Activated CD8-positive, alpha-beta memory T cell treated with anti-CD3 and anti-CD28 coated beads, Interleukin-2, amount 10 ng/mL, durations not matched to agents 7 days and 5 days (primary cell): ENCODE measurements around the gene USP34. TPM values are rescaled to one million over a fixed set of nuclear protein-coding genes. Genes with fewer than 3 reads are reported as not detected.

Experiments
- ATAC-seq: fragments of 150-1000 bp; cut with Tn5 transposase; one replicate; pipeline ENCODE4 v1.10.0; 2021; ENCODE audit warnings: moderate library complexity
- CTCF ChIA-PET: fragments of 350-600 bp; sonication (Branson Sonifier 250); formaldehyde crosslinking; loops from one replicate; lab custom pipeline; 2021; ENCODE audit warnings: antibody characterized with exemption; lab: Charles Lee
- DNase-seq: peaks from one replicate; pipeline ENCODE4 v3.0.0-alpha.2; 2020
- H3K27ac Mint-ChIP-seq: one replicate; pipeline ENCODE4 v1.8.0; 2021; ENCODE audit warnings: mild to moderate bottlenecking, mixed read lengths
- H3K27me3 Mint-ChIP-seq: one replicate; pipeline ENCODE4 v1.8.0; 2021; ENCODE audit warnings: mixed read lengths
- H3K36me3 Mint-ChIP-seq: one replicate; pipeline ENCODE4 v1.8.0; 2021; ENCODE audit warnings: mild to moderate bottlenecking, mixed read lengths
- H3K4me1 Mint-ChIP-seq: one replicate; pipeline ENCODE4 v1.8.0; 2021; ENCODE audit warnings: mixed read lengths
- H3K4me3 Mint-ChIP-seq: one replicate; pipeline ENCODE4 v1.8.0; 2021; ENCODE audit warnings: mild to moderate bottlenecking, moderate library complexity, mixed read lengths
- H3K9me3 Mint-ChIP-seq: one replicate; pipeline ENCODE4 v1.8.0; 2022; ENCODE audit warnings: low read depth, mixed read lengths
- total RNA-seq, 2 experiments: library from RNA; stranded (reverse); gene quantifications; one replicate each; pipeline ENCODE4 v1.2.3, GENCODE V29; 2021

The USP34 gene
- total RNA-seq, 2 experiments from 2014 or later = 70.3 to 93.7 TPM

- Mint-ChIP-seq H3K27me3 (no peaks in the 10 kb centered on the region), H3K4me3 (no peak overlapping the region), H3K4me1 (peaks cover 36% of the 10 kb centered on the region), H3K36me3 (peaks cover 21% of the 10 kb centered on the region), H3K27ac (no peak overlapping the region), H3K9me3 (peaks cover 13% of the 10 kb centered on the region)
- ATAC-seq (no peak), DNase-seq (no peak)
- CTCF ChIA-PET = interaction anchor here (1.5 kb wide), 1 partner anchor 12 kb away, joined by 4 read pairs; no protein-coding TSS in a partner anchor
Observed at GRCh38 chr2:61433606-61434005, 37.3 kb downstream of the USP34 start.

- Mint-ChIP-seq H3K4me3 (no peak overlapping the region), H3K9me3 (peaks cover 12% of the 10 kb centered on the region), H3K36me3 (peaks cover 17% of the 10 kb centered on the region), H3K27ac (no peak overlapping the region), H3K27me3 (no peaks in the 10 kb centered on the region), H3K4me1 (peaks cover 34% of the 10 kb centered on the region)
- ATAC-seq (no peak), DNase-seq (no peak)
- CTCF ChIA-PET = interaction anchor here (0.9 to 1.5 kb wide), 2 partner anchors 8 to 12 kb away, joined by 3 to 4 read pairs; no protein-coding TSS in a partner anchor
Observed at GRCh38 chr2:61432990-61433389, 37.9 kb downstream of the USP34 start.

- ATAC-seq = no peak
- no peak for DNase-seq
- CTCF ChIA-PET = no interaction called here
- no peak overlapping the region for H3K4me3 Mint-ChIP-seq
- peaks cover 3% of the 10 kb centered on the region for H3K9me3 Mint-ChIP-seq
- H3K27ac Mint-ChIP-seq = no peak overlapping the region
- H3K4me1 Mint-ChIP-seq = peaks cover 33% of the 10 kb centered on the region
- peaks cover 8% of the 10 kb centered on the region for H3K36me3 Mint-ChIP-seq
- H3K27me3 Mint-ChIP-seq = no peaks in the 10 kb centered on the region
Observed at GRCh38 chr2:61431345-61431744, 39.5 kb downstream of the USP34 start.

GRCh38 chr2:61426267-61426897, 44.5 kb downstream of the USP34 start:
- H3K4me1 Mint-ChIP-seq = peaks cover 43% of the 10 kb centered on the region
- peaks cover 3% of the 10 kb centered on the region for H3K36me3 Mint-ChIP-seq
- CTCF ChIA-PET = interaction anchor here (0.6 to 1.9 kb wide), 22 partner anchors 9 to 292 kb away, joined by 3 to 10 read pairs (median 3); partner anchors contain the start of gene XPO1
- no peaks in the 10 kb centered on the region for H3K27me3 Mint-ChIP-seq
- H3K27ac Mint-ChIP-seq = peak overlapping the region; percentile 65
- DNase-seq (peak; percentile 77), ATAC-seq (peak; percentile 92)
- H3K9me3 Mint-ChIP-seq = no peaks in the 10 kb centered on the region
- no peak overlapping the region for H3K4me3 Mint-ChIP-seq

GRCh38 chr2:61425605-61426155, 45.2 kb downstream of the USP34 start:
- Mint-ChIP-seq H3K27me3 (no peaks in the 10 kb centered on the region), H3K9me3 (no peaks in the 10 kb centered on the region), H3K27ac (peak overlapping the region; percentile 65), H3K36me3 (peaks cover 3% of the 10 kb centered on the region), H3K4me3 (no peak overlapping the region), H3K4me1 (peaks cover 47% of the 10 kb centered on the region)
- CTCF ChIA-PET = interaction anchor here (0.6 to 1.9 kb wide), 19 partner anchors 9 to 291 kb away, joined by 3 to 10 read pairs (median 3); partner anchors contain the start of gene XPO1
- DNase-seq (no peak), ATAC-seq (peak; percentile 17)

- no peaks in the 10 kb centered on the region for H3K9me3 Mint-ChIP-seq
- no peak overlapping the region for H3K4me3 Mint-ChIP-seq
- ATAC-seq (no peak), DNase-seq (no peak)
- peaks cover 56% of the 10 kb centered on the region for H3K4me1 Mint-ChIP-seq
- H3K27me3 Mint-ChIP-seq = no peaks in the 10 kb centered on the region
- CTCF ChIA-PET = no interaction called here
- H3K36me3 Mint-ChIP-seq = peaks cover 2% of the 10 kb centered on the region
- H3K27ac Mint-ChIP-seq = no peak overlapping the region
Observed at GRCh38 chr2:61423714-61424113, 47.2 kb downstream of the USP34 start.

GRCh38 chr2:61421611-61422010, 49.3 kb downstream of the USP34 start:
- Mint-ChIP-seq H3K27me3 (no peaks in the 10 kb centered on the region), H3K36me3 (peaks cover 1% of the 10 kb centered on the region), H3K4me3 (no peak overlapping the region), H3K4me1 (peaks cover 55% of the 10 kb centered on the region), H3K27ac (no peak overlapping the region), H3K9me3 (no peaks in the 10 kb centered on the region)
- no peak for ATAC-seq
- CTCF ChIA-PET = interaction anchor here (0.7 to 1.5 kb wide), 4 partner anchors 10 to 14 kb away, joined by 3 to 4 read pairs (median 4); no protein-coding TSS in a partner anchor
- no peak for DNase-seq

GRCh38 chr2:61420991-61421544, 49.8 kb downstream of the USP34 start:
- H3K4me3 Mint-ChIP-seq = no peak overlapping the region
- peaks cover 1% of the 10 kb centered on the region for H3K36me3 Mint-ChIP-seq
- DNase-seq = no peak
- H3K9me3 Mint-ChIP-seq = no peaks in the 10 kb centered on the region
- peaks cover 50% of the 10 kb centered on the region for H3K4me1 Mint-ChIP-seq
- ATAC-seq = no peak
- CTCF ChIA-PET = interaction anchor here (0.5 to 1.5 kb wide), 4 partner anchors 9 to 473 kb away, joined by 3 to 4 read pairs (median 4); no protein-coding TSS in a partner anchor
- H3K27me3 Mint-ChIP-seq = no peaks in the 10 kb centered on the region
- H3K27ac Mint-ChIP-seq = no peak overlapping the region

- no peak overlapping the region for H3K27ac Mint-ChIP-seq
Observed at GRCh38 chr2:61419570-61419969, 51.3 kb downstream of the USP34 start.

GRCh38 chr2:61419129-61419528, 51.8 kb downstream of the USP34 start:
- no peak overlapping the region for H3K27ac Mint-ChIP-seq
- DNase-seq = peak; percentile 70

More at GRCh38 chr2:61419570-61419969, 51.3 kb downstream of the USP34 start:
- ATAC-seq (no peak), DNase-seq (no peak)
- CTCF ChIA-PET = interaction anchor here (0.9 to 1.2 kb wide), 2 partner anchors 26 to 119 kb away, joined by 3 read pairs; no protein-coding TSS in a partner anchor
- no peak overlapping the region for H3K4me3 Mint-ChIP-seq
- H3K4me1 Mint-ChIP-seq = peaks cover 38% of the 10 kb centered on the region
- H3K36me3 Mint-ChIP-seq = peaks cover 1% of the 10 kb centered on the region
- H3K27me3 Mint-ChIP-seq = no peaks in the 10 kb centered on the region
- no peaks in the 10 kb centered on the region for H3K9me3 Mint-ChIP-seq

GRCh38 chr2:61416871-61417645, 53.8 kb downstream of the USP34 start:
- Mint-ChIP-seq H3K4me3 (no peak overlapping the region), H3K4me1 (peaks cover 28% of the 10 kb centered on the region), H3K36me3 (peaks cover 1% of the 10 kb centered on the region), H3K27ac (no peak overlapping the region), H3K9me3 (no peaks in the 10 kb centered on the region), H3K27me3 (no peaks in the 10 kb centered on the region)
- ATAC-seq (no peak), DNase-seq (no peak)
- CTCF ChIA-PET = interaction anchor here (0.7 to 2.3 kb wide), 3 partner anchors 9 to 834 kb away, joined by 3 to 10 read pairs (median 4); no protein-coding TSS in a partner anchor

More at GRCh38 chr2:61419129-61419528, 51.8 kb downstream of the USP34 start:
- no peaks in the 10 kb centered on the region for H3K27me3 Mint-ChIP-seq
- peaks cover 1% of the 10 kb centered on the region for H3K36me3 Mint-ChIP-seq
- peaks cover 36% of the 10 kb centered on the region for H3K4me1 Mint-ChIP-seq
- H3K4me3 Mint-ChIP-seq = no peak overlapping the region
- peak; percentile 77 for ATAC-seq
- H3K9me3 Mint-ChIP-seq = no peaks in the 10 kb centered on the region
- CTCF ChIA-PET = interaction anchor here (0.9 to 1.8 kb wide), 3 partner anchors 13 to 120 kb away, joined by 3 to 4 read pairs (median 3); no protein-coding TSS in a partner anchor

GRCh38 chr2:61415265-61415664, 55.6 kb downstream of the USP34 start:
- no peak for DNase-seq
- Mint-ChIP-seq H3K27me3 (no peaks in the 10 kb centered on the region), H3K27ac (no peak overlapping the region), H3K9me3 (no peaks in the 10 kb centered on the region), H3K4me1 (peaks cover 29% of the 10 kb centered on the region), H3K4me3 (no peak overlapping the region), H3K36me3 (peaks cover 3% of the 10 kb centered on the region)
- no peak for ATAC-seq
- CTCF ChIA-PET = interaction anchor here (0.6 to 1.0 kb wide), 2 partner anchors 123 to 243 kb away, joined by 3 read pairs; partner anchors contain the start of gene XPO1
